ENCODE measurements around the gene MATR3.

DNA sequence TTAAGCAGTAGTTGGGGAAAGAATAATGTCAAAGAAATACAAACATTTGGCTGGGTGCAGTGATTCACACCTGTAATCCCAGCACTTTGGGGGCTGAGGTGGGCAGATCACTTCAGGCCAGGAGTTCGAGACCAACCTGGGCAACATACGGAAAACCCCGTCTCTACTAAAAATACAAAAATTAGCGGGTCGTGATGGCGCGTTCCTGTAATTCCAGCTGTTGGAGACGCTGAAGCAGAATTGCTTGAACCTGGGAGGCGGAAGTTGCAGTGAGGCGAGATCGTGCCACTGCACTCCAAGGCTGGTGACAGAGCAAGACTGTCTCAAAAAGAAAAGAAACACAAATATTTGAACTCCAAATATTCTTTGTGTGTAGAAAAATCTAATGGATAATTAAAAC lies 4.7 kb downstream of the MATR3 start:
- no peak for TF ChIP-seq CTCF (IDR thresholded peaks at IDR 0.05)
- TF ChIP-seq EP300 (IDR thresholded peaks at IDR 0.05), result no peak
- TF ChIP-seq POLR2A (IDR thresholded peaks at IDR 0.05), result no peak
